Vagina (tissue), 2 donors: Measurements from ENCODE around the gene CSPG4.
"Not testable (repeated sequence)": the region's sequence is repeated elsewhere in the genome, so short reads cannot be mapped to it uniquely, and the experiment has no call there.

Experiments used
- CTCF ChIP-seq, 3 experiments: fragments of 450-650 bp in 2 of 3; fragments of 200-600 bp in 1 of 3; sonication (generic) in 1 of 3; IDR thresholded peaks; one replicate each; pipeline ENCODE4 v1.5.1; 2017 to 2019; ENCODE audit warnings: antibody characterized with exemption in 3 of 3, mild to moderate bottlenecking in 2 of 3, moderate library complexity in 2 of 3
- POLR2AphosphoS5 ChIP-seq, 2 donors: sonication (generic); formaldehyde crosslinking; IDR thresholded peaks; one replicate each; pipeline ENCODE4 v1.9.0; 2017; ENCODE audit warnings: antibody characterized with exemption in 2 of 2, mild to moderate bottlenecking in 2 of 2, low read depth in 1 of 2; ENCODE audit not compliant: insufficient read depth in 1 of 2

- TF ChIP-seq CTCF (IDR thresholded peaks at IDR 0.05); POLR2AphosphoS5 (IDR thresholded peaks at IDR 0.05; ENCODE audit: insufficient read depth in 1 of 2, low read depth in 1 of 2): not testable (repeated sequence)
Observed at GRCh38 chr15:75737116-75738013, 24.7 kb upstream of the CSPG4 start.
